IgD-negative memory B cell (primary cell): ENCODE data around the gene MIS12. TPM values are rescaled to one million over a fixed set of nuclear protein-coding genes. Genes with fewer than 3 reads are reported as not detected.

ENCODE experiments used
- H3K27ac Mint-ChIP-seq, 3 donors: one replicate each; pipeline ENCODE4 v1.8.0; 2020 to 2022; ENCODE audit warnings: mild to moderate bottlenecking in 3 of 3, mixed read lengths in 3 of 3, moderate library complexity in 1 of 3
- H3K27me3 Mint-ChIP-seq: one replicate; pipeline ENCODE4 v1.8.0; 2021; ENCODE audit warnings: mixed read lengths
- H3K36me3 Mint-ChIP-seq: one replicate; pipeline ENCODE4 v1.8.0; 2020; ENCODE audit warnings: mild to moderate bottlenecking, mixed read lengths
- H3K4me1 Mint-ChIP-seq, 3 donors: one replicate each; pipeline ENCODE4 v1.8.0; 2020 to 2022; ENCODE audit warnings: mixed read lengths in 3 of 3, mild to moderate bottlenecking in 1 of 3
- H3K4me3 Mint-ChIP-seq, 4 donors: one replicate each; pipeline ENCODE4 v1.8.0; 2020 to 2022; ENCODE audit warnings: mild to moderate bottlenecking in 4 of 4, mixed read lengths in 4 of 4, moderate library complexity in 3 of 4
- H3K9me3 Mint-ChIP-seq, 3 donors: one replicate each; pipeline ENCODE4 v1.8.0; 2020 to 2021; ENCODE audit warnings: mixed read lengths in 3 of 3, mild to moderate bottlenecking in 1 of 3
- polyA plus RNA-seq: library from polyadenylated mRNA; unstranded; fragments of 300-500 nt; fragmentation: Illumina TruSeq; gene quantifications from one replicate; pipeline ENCODE4 v1.2.3, GENCODE V29; 2021

MIS12 gene
- polyA plus RNA-seq, 1 donor from 2014 or later, result 16.1 TPM

DNA sequence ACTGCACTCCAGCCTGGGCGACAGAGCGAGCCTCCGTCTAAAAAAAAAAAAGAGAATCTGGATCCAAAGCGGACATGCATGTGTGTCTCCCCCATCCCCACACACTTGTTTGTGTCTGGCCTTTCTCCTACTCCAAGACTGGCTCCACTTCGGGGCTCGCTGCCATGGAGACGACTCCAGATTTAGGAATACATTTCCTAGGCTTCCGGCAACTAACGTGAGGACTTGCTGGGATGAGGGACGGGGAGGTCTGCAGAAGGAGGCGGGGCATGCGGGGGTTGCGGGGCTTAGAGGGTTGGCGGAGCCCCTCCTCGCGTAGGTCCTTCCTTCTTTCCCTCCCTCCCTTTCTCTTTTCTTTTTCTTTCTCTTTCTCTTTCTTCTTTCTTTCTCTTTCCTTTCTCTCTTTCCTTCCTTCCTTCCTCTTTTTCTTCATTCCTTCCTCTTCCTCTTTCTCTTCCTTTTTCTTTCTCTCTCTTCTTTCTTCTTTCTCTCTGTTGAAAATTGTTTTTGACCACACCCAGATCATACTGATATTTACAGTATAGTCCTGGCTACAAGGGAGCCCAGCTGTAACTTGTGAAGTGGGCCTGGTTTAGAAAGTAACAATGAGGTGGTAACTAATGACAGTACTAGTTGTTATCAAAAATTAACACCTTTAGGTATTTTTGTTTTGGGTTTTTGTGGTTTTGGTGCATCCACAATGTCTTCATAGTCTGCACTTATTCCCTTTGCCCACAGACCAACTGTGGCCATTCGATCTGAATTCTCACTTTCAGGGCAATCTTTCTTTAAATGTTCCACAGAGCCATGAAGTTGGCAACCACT is 25.2 kb downstream of the MIS12 start:
- Mint-ChIP-seq H3K4me1 (peaks cover 2 to 9% (median 6%) of the 10 kb centered on the region in 3 donors), H3K36me3 (peaks cover 8% of the 10 kb centered on the region), H3K4me3 (peak overlapping the region in 1 of 4 donors; percentile 39), H3K9me3 (no peaks in the 10 kb centered on the region), H3K27ac (peak overlapping the region in 1 of 3 donors; percentile 2), H3K27me3 (no peaks in the 10 kb centered on the region)

DNA sequence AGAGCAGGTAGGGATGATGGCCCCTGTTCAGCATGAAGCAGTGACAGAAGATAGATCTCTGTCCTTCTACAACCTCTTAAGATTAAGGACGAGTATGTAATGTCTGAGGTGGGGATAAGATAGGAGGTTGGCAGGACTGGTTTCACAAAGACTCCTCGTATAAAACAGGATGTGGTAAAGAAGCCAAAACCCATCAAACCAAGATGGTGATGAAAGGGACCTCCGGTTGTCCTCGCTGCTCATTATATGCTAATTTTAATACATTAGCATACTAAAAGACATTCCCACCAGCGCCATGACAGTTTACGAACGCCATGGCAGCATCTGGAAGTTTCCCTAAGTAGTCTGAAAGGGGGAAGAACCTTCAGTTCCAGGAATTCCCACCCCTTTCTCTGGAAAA is 27.3 kb downstream of the MIS12 start:
- Mint-ChIP-seq H3K27ac (peak overlapping the region in 1 of 3 donors; percentile 72), H3K4me1 (peaks cover 4 to 9% (median 6%) of the 10 kb centered on the region in 3 donors), H3K36me3 (peaks cover 16% of the 10 kb centered on the region), H3K9me3 (no peaks in the 10 kb centered on the region), H3K27me3 (no peaks in the 10 kb centered on the region), H3K4me3 (no peak overlapping the region)

DNA sequence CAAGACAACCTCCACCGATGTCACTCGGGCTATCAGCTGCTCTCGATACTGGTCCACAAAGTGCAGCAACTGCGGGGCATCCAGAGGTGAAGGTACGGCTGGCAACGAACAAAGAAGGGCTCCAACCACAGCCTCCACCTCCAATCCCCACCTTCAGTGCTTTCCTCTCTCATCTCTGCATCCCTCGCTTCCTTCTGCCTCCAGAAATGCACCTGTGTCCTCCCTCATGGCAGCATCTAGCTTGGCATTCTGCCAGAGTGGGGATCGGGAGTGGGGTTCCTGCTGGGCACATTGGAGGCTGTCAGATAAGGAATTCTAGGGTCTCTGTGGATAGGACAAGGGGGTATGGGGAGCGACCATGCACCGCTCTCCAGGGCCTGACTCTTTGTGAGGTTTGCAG is 28.6 kb downstream of the MIS12 start:
- no peak overlapping the region for H3K27ac Mint-ChIP-seq
- no peaks in the 10 kb centered on the region for H3K27me3 Mint-ChIP-seq
- H3K36me3 Mint-ChIP-seq, result peaks cover 16% of the 10 kb centered on the region
- no peak overlapping the region for H3K4me3 Mint-ChIP-seq
- peaks cover 4 to 9% (median 6%) of the 10 kb centered on the region in 3 donors for H3K4me1 Mint-ChIP-seq
- H3K9me3 Mint-ChIP-seq, result no peaks in the 10 kb centered on the region

DNA sequence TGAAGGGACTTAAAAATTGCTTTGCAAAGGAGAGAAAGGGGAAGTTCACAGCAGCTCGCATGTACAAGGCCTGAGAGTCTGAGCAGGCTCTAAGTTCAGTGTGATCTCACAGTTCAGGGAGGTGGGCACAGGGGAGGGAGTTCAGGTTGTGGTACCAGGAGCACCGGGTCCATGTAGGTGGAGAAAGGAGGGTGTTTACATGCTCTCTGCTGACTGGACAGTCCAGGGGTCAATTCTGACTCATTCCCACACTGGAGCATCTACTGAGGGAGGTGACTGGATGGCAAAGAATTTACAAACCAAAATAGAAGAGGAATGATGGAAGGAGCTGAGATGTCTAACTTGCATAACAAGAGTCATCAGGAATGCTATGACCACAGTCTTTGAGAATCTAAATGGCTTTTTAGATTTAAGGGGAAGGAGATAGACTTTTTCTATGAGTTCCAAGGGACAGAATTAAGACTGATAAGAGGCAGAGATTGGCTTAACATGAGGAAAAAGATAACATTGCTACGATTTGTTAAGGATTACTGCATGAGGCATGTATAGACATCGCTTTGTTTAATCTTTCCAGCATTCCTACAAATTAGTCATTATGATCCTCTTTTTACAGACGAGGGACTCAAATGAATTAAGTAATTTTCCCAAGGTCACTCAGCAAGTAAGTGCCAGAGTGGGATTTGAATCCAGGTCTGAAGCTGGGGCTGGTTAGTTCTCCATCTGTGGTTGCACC is 29.9 kb downstream of the MIS12 start:
- Mint-ChIP-seq H3K4me1 (peaks cover 4 to 9% (median 6%) of the 10 kb centered on the region in 3 donors), H3K36me3 (peaks cover 20% of the 10 kb centered on the region), H3K4me3 (no peak overlapping the region), H3K9me3 (no peaks in the 10 kb centered on the region), H3K27ac (no peak overlapping the region), H3K27me3 (no peaks in the 10 kb centered on the region)

DNA sequence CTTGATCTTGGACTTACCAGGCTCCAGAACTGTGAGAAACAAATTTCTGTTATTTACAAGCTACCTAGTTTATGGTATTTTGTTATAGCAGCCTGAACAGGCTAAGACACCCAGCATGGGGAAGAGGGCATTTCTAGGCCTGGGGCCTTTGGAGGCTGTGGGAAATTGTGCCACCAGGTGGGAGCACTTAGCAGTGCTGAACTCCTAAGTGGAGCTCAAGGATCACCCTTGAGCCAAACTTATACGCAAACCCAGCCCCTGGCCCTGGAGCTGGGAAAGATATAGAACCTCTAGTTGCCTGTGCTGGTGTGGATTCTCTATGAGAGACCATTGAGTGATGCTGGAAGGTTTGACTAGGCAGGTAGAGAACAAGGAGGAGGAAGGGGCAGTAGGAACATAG is 36.1 kb downstream of the MIS12 start:
- no peaks in the 10 kb centered on the region for H3K27me3 Mint-ChIP-seq
- H3K27ac Mint-ChIP-seq, result peak overlapping the region in 2 of 3 donors; percentile 8 to 18
- peaks cover 0 to 2% (median 0%) of the 10 kb centered on the region in 3 donors for H3K4me1 Mint-ChIP-seq
- no peak overlapping the region for H3K4me3 Mint-ChIP-seq
- H3K36me3 Mint-ChIP-seq, result peaks cover 17% of the 10 kb centered on the region
- no peaks in the 10 kb centered on the region for H3K9me3 Mint-ChIP-seq

DNA sequence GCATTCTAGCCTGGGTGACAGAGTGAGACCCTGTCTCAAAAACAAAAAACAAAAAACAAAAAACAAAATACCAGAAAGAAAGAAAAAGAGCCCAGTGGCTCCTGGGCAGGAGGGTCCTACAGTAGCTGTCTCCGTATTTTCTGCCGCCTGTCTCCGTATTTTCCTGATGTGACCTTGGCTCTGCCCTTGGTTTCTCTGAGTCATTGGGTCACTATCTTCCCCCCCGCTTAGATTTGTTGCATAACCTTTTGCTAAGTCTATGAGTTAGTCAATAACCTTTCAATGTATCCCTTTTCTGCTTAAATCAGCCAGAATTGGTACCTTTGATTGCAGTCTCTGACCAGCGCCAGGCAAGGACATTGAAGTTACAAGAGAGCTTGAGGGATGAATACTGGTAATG is 36.9 kb downstream of the MIS12 start:
- Mint-ChIP-seq H3K27ac (peak overlapping the region in 1 of 3 donors; percentile 18), H3K9me3 (no peaks in the 10 kb centered on the region), H3K4me3 (no peak overlapping the region), H3K27me3 (no peaks in the 10 kb centered on the region), H3K4me1 (peaks cover 0 to 4% (median 0%) of the 10 kb centered on the region in 3 donors), H3K36me3 (peaks cover 10% of the 10 kb centered on the region)

DNA sequence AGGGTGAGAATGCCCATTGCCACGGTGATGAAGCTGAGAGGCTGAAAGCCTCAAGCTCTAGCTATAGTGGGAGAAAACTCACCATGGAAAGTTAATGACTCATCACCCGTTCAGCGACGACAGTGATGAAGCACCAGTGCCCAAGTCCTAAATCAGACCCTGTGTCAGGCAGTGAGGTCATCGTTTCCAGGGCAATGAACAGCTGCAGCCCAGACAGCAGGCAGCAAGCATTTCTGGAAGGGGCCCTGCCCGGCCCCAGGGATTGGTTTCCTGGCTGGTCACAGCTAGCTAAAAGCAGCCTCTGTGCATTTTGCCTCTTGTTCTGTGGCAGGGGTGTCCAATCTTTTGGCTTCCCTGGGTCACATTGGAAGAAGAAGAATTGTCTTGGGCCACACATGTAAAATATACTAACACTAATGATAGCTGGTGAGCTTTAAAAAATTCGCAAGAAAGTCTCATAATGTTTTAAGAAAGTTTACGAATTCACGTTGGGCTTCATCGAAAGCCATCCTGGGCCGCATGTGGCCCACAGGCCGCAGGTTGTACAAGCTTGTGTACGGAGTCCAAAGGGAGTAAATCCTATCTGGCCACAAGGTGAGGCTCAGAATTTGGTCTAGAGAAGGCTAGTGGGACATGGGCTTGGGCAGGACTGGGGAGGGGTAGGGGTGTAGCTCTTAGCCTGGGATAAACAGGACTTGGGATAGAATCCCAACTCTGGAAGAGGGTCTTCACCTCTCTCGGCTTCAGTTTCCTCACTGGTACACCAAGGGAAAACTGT is 40.6 kb downstream of the MIS12 start:
- no peak overlapping the region for H3K27ac Mint-ChIP-seq

DNA sequence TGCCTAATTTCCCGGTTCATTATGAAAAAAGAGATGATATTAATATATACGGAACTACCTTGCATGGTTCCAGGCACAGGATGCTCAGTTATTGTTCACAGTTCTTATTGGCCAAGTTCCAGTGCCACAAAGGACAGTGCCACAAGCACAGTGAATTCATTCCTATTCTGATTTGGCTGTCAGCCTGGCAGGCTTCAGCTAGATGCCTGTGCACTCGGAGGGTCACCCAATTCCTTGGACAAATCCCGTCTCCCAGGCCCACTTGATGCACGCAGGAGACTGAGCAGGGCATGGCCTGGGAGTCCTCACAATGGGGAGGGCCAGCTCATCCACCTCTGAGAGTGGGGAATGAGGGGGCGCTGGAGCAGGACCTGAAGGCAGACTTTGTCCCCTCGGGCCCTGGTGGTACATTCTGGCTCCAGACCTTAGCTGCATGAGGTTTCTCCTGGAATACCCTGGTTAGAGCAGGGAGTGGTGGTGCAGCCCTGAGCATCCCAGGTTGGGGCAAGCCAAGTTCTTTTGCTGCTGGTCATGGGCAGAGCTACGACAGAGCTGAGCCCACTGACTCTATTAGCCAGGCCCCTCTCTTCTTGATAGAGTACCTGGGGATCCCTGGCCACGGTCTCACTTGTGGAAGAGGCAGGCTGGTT is 41.4 kb downstream of the MIS12 start:
- no peak overlapping the region for H3K27ac Mint-ChIP-seq
- H3K27me3 Mint-ChIP-seq, result no peaks in the 10 kb centered on the region
- H3K36me3 Mint-ChIP-seq, result peaks cover 11% of the 10 kb centered on the region
- peaks cover 0 to 2% (median 0%) of the 10 kb centered on the region in 3 donors for H3K4me1 Mint-ChIP-seq
- H3K9me3 Mint-ChIP-seq, result no peaks in the 10 kb centered on the region
- H3K4me3 Mint-ChIP-seq, result no peak overlapping the region

More for the DNA sequence above, 40.6 kb downstream of the MIS12 start:
- Mint-ChIP-seq H3K4me1 (peaks cover 0 to 2% (median 0%) of the 10 kb centered on the region in 3 donors), H3K36me3 (peaks cover 7% of the 10 kb centered on the region), H3K4me3 (no peak overlapping the region), H3K27me3 (no peaks in the 10 kb centered on the region), H3K9me3 (no peaks in the 10 kb centered on the region)

DNA sequence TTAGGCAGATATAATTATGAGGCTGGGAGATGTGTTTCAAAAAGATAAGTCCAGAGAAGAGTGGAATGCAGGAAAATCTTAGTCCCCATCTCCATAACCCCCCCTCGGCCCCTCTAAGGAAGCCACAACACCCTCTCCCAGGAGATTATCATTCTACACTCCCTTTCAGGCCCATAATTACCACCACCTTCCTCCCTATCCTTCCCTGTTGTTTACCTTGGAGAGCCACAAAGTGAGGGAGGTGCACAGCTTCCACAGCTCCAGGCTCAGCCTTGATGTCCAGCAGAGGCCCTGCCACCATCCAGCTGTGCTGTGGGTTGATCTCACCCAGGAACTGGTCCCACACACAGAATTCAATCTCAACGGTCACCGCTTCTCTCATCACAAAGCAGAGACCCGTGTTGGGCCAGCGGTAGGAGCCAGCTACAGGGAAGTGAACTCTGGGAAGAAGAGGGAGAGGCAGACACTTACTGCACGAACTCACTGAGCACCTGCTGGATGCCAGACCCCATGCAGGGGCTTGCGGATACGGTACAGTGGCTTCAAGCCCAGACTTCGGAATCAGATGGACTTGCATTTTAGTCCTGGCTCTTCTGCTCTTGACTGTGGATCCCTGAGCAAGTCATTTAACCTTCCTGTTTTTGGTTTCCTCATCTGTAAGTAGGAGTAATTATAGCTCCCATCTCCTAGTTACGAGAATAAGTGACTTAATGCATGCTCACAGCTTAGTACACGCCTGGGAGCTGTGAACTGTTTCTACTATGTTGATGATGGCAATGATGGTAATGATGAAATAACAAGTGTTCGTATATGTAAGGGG is 44.1 kb downstream of the MIS12 start:
- peaks cover 8% of the 10 kb centered on the region for H3K36me3 Mint-ChIP-seq
- H3K27me3 Mint-ChIP-seq, result no peaks in the 10 kb centered on the region
- H3K4me3 Mint-ChIP-seq, result no peak overlapping the region
- peaks cover 0 to 2% (median 0%) of the 10 kb centered on the region in 3 donors for H3K4me1 Mint-ChIP-seq
- H3K27ac Mint-ChIP-seq, result no peak overlapping the region
- H3K9me3 Mint-ChIP-seq, result no peaks in the 10 kb centered on the region

DNA sequence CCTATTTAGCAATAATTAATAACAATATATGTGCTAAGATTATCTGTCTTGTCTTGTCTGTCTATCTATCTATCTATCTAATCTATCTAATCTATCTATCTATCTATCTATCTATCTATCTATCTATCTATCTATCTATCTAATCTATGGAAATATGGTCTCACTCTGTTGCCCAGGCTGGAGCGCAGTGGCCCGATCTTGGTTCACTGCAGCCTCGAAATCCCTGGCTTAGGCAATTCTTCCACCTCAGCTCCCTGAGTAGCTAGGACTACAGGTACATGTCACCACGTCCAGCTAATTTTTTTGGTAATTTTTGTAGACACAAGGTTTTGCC is 44.7 kb downstream of the MIS12 start:
- Mint-ChIP-seq H3K36me3 (peaks cover 8% of the 10 kb centered on the region), H3K27ac (no peak overlapping the region), H3K4me1 (peaks cover 0 to 2% (median 0%) of the 10 kb centered on the region in 3 donors), H3K27me3 (no peaks in the 10 kb centered on the region), H3K4me3 (no peak overlapping the region), H3K9me3 (no peaks in the 10 kb centered on the region)

DNA sequence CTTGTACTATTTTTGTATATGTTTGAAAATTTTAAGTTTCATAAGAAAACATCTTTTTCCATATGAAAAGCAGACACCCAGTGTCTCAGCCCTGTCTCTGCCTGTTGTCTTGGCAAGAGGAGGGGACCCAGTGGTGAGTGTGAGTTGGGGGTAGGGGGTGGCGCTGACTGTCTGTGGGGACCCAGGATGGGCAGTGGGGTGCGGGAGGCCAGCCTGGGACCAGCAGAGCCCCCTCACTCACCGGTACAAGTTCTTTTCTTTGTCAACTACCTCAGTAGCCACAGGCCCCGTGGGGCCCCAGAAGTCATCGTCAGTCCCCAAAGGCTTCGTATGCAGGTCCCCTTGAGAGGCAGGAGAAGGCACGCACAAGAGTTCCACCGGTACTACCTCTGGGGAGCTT is 46.2 kb downstream of the MIS12 start:
- Mint-ChIP-seq H3K27me3 (no peaks in the 10 kb centered on the region), H3K36me3 (peaks cover 8% of the 10 kb centered on the region), H3K27ac (no peak overlapping the region)

DNA sequence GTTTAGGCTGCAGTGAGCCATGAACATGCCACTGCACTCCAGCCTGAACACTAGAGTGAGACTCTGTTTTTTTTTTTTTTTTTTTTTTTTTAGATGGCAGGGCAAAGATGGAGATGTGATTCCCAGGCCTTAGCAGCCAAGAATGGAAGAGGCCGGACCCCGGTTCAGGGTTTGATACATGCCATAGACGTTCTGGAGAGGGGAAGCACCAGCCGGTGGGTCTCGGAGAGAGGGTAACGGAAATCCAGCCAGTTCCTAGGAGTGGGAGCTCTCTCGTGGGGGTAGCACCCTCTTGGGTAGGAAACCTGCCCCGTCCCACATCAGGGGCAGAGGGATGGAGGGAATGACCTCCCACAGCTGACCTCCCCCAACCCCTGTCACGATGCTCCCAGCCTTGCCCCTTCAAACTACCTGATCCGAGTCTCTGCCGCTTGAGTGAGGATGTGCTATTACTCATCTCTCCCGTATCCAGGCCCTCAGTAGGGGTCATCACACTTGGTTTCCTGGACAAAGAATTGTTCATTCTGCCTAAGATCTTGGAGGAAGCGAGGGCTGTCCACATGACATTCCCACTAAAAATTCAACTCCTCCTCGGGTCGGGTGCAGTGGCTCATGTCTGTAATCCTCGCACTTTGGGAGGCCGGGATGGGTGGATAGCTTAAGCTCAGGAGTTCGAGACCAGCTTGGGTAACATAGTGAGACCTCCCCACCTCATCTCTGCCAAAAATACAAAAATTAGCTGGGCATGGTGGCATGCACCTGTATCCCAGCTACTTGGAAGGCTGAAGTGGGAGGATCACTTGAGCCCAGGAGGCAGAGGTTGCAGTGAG is 47.3 kb downstream of the MIS12 start:
- Mint-ChIP-seq H3K9me3 (no peaks in the 10 kb centered on the region), H3K36me3 (peaks cover 8% of the 10 kb centered on the region), H3K4me3 (no peak overlapping the region), H3K27me3 (no peaks in the 10 kb centered on the region), H3K27ac (no peak overlapping the region), H3K4me1 (no peaks in the 10 kb centered on the region)

More for the DNA sequence above, 46.2 kb downstream of the MIS12 start:
- peaks cover 0 to 2% (median 0%) of the 10 kb centered on the region in 3 donors for H3K4me1 Mint-ChIP-seq
- H3K4me3 Mint-ChIP-seq, result no peak overlapping the region
- no peaks in the 10 kb centered on the region for H3K9me3 Mint-ChIP-seq

DNA sequence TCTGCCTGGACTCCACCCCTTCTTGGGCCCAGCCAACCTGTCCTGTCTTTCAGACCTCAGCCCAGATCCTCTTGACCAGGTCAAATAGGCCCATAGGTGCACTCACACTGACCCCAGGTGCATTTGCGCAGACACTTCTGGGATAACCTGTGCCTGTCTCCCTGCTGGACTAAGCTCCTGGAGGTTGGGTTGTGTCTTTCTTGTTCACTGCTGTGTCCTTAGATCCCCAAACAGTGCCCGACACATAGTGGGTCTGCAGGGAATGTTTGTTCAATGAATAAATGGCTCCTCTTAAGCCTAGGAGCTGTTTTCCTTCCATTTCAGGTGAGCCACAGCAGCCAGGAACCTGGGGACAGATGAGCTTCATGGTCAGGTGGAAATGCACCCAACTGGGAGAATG is 49.1 kb downstream of the MIS12 start:
- Mint-ChIP-seq H3K4me1 (no peaks in the 10 kb centered on the region), H3K9me3 (no peaks in the 10 kb centered on the region), H3K27me3 (no peaks in the 10 kb centered on the region), H3K36me3 (peaks cover 12% of the 10 kb centered on the region), H3K4me3 (no peak overlapping the region), H3K27ac (no peak overlapping the region)
